Nephron (organoid): ENCODE results near the gene COLGALT1.
A peak's percentile ranks its signal among the peaks of the same experiment; 100 is the strongest.
"Not testable (repeated sequence)": the region's sequence is repeated elsewhere in the genome, so short reads cannot be mapped to it uniquely, and the experiment has no call there.

Experiments
- H3K27ac Mint-ChIP-seq, 3 experiments: 2 replicates each; pipeline ENCODE4 v1.8.0; 2020; ENCODE audit warnings: mixed read lengths in 3 of 3, mild to moderate bottlenecking in 2 of 3, moderate library complexity in 1 of 3
- H3K27me3 Mint-ChIP-seq: 2 replicates; pipeline ENCODE4 v1.8.0; 2021; ENCODE audit warnings: low read depth, mild to moderate bottlenecking, moderate library complexity, mixed read lengths
- H3K36me3 Mint-ChIP-seq: 2 replicates; pipeline ENCODE4 v1.8.0; 2020; ENCODE audit warnings: low read depth, mixed read lengths
- H3K4me1 Mint-ChIP-seq: 2 replicates; pipeline ENCODE4 v1.8.0; 2020; ENCODE audit warnings: mixed read lengths
- H3K4me3 Mint-ChIP-seq, 3 experiments: 2 replicates each; pipeline ENCODE4 v1.8.0; 2020; ENCODE audit warnings: mild to moderate bottlenecking in 3 of 3, mixed read lengths in 3 of 3, moderate library complexity in 2 of 3
- H3K9me3 Mint-ChIP-seq: 2 replicates; pipeline ENCODE4 v1.8.0; 2020; ENCODE audit warnings: mixed read lengths
- TF ChIP-seq, protein P1 (sequence below), 3 experiments: fragments of 200-600 bp; sonication (generic); IDR thresholded peaks; one replicate each; pipeline ENCODE4 v1.5.0; 2021; ENCODE audit warnings: antibody characterized with exemption in 3 of 3; ENCODE audit not compliant: unreplicated experiment in 3 of 3

Gene COLGALT1

DNA sequence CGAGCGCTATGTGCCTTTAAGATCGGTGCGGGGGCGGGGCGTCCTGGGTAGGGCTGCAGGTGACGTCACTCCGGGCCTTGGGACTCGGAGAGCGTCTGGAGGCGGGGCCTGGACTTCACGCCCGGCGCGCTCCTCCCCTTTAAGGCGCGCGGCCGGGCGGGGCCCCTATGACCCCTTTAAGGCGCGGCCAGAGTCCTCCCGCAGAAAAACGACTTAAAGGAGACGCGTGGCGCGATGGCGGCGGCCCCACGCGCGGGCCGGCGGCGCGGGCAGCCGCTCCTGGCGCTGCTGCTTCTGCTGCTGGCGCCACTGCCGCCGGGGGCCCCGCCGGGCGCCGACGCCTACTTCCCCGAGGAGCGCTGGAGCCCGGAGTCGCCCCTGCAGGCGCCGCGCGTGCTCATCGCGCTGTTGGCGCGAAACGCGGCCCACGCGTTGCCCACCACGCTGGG, at the start of gene COLGALT1:
Gene COLGALT1 (plus strand): TSS at position 170 of the 449 bp plus-strand sequence. CDS start 65 bp downstream, at position 235.
- Mint-ChIP-seq H3K36me3 (peaks cover 14% of the 10 kb centered on the region), H3K9me3 (peaks cover 2% of the 10 kb centered on the region), H3K27ac (peak within 1 kb of the TSS in 1 of 3 experiments; percentile 33), H3K4me3 (peak within 1 kb of the TSS; percentile 85 to 90 (median 86)), H3K4me1 (peaks cover 8% of the 10 kb centered on the region), H3K27me3 (peaks cover 5% of the 10 kb centered on the region)
- TF ChIP-seq, protein P1, sequence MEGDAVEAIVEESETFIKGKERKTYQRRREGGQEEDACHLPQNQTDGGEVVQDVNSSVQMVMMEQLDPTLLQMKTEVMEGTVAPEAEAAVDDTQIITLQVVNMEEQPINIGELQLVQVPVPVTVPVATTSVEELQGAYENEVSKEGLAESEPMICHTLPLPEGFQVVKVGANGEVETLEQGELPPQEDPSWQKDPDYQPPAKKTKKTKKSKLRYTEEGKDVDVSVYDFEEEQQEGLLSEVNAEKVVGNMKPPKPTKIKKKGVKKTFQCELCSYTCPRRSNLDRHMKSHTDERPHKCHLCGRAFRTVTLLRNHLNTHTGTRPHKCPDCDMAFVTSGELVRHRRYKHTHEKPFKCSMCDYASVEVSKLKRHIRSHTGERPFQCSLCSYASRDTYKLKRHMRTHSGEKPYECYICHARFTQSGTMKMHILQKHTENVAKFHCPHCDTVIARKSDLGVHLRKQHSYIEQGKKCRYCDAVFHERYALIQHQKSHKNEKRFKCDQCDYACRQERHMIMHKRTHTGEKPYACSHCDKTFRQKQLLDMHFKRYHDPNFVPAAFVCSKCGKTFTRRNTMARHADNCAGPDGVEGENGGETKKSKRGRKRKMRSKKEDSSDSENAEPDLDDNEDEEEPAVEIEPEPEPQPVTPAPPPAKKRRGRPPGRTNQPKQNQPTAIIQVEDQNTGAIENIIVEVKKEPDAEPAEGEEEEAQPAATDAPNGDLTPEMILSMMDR (IDR thresholded peaks at IDR 0.05; ENCODE audit: unreplicated experiment in 3 of 3) = no peak

DNA sequence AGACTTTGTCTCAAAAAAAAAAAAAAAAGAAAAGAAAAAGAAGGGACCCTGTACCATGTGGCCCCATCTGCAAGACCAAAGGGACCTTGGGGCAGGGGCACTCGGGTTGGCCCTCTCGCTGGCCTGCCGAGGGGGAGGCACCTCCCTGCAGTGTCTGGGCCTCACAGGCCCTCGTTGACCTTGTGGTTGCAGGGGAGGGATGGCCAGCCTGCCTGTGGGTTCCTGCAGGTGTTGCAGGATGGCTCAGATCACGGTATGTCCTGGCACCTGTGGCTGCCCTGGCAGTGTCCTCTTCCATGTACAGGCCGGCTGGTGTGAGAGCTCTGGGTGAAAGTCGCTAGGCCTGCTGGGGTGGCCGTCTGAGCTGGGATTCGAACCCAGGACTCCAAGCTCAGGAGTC, 48.7 kb upstream of the COLGALT1 start:
- Mint-ChIP-seq H3K36me3 (peaks cover 13% of the 10 kb centered on the region), H3K4me3 (no peak overlapping the region), H3K4me1 (peaks cover 15% of the 10 kb centered on the region), H3K9me3 (no peaks in the 10 kb centered on the region), H3K27me3 (no peaks in the 10 kb centered on the region), H3K27ac (no peak overlapping the region)
- TF ChIP-seq, protein P1 (IDR thresholded peaks at IDR 0.05; ENCODE audit: unreplicated experiment in 3 of 3) = no peak

DNA sequence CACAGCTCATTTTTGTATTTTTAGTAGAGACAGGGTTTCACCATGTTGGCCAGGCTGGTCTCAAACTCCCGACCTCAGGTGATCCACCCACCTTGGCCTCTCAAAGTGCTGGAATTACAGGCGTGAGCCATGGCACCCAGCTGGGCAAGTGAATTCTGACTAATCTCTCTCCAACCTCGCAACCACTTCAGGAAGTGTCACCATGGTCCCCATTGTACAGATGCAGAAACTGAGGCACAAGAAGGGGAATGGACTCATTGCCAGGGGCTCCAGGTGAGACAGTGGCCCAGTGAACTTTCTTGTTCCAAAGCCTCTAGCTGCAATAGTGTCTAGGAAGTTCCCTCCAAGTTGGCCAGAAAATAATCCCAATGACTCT, 46.9 kb upstream of the COLGALT1 start:
- Mint-ChIP-seq H3K4me1 (peaks cover 18% of the 10 kb centered on the region), H3K27ac (peak overlapping the region in 1 of 3 experiments; percentile 62)
- H3K27me3 Mint-ChIP-seq, H3K36me3 Mint-ChIP-seq, H3K4me3 Mint-ChIP-seq, H3K9me3 Mint-ChIP-seq: not testable (repeated sequence)

DNA sequence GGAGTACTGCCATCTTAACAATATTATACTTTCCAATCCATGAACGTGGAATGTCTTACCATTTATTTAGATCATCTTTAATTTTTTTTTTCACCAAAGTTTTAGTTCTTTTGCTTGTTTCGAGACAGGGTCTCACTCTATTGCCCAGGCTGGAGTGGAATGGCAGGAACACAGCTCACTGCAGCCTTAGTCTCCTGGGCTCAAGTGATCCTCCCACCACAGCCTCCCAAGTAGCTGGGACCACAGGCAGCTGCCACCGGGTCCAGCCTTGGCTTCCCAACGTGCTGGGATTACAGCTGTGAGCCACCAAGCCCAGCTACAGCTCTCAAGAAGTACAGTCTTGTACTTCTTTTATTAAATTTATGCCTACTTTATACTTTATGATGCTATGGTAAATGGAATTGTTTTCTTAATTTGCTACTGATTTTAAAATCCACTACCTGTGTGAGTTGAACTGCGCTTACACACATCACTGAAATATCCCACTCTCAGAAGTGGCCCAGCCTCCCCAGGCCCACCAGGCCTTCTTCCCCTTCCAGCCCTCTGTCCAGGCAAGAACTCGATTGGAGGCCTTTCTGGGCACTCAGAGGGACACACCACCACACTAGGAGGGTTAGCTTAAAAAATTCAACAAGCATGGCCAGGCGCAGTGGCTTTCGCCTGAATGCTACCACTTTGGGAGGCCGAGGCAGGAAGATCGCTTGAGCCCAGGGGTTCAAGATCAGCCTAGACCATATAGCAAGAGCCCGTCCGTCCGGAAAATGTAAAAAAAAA, 45.0 kb upstream of the COLGALT1 start:
- peak overlapping the region; percentile 94 to 96 (median 96) for H3K27ac Mint-ChIP-seq
- peaks cover 13% of the 10 kb centered on the region for H3K36me3 Mint-ChIP-seq
- peaks cover 18% of the 10 kb centered on the region for H3K4me1 Mint-ChIP-seq
- TF ChIP-seq, protein P1 (IDR thresholded peaks at IDR 0.05; ENCODE audit: unreplicated experiment in 3 of 3) = no peak
- no peaks in the 10 kb centered on the region for H3K27me3 Mint-ChIP-seq
- H3K4me3 Mint-ChIP-seq = peak overlapping the region; percentile 91 to 98 (median 96)
- H3K9me3 Mint-ChIP-seq = no peaks in the 10 kb centered on the region

DNA sequence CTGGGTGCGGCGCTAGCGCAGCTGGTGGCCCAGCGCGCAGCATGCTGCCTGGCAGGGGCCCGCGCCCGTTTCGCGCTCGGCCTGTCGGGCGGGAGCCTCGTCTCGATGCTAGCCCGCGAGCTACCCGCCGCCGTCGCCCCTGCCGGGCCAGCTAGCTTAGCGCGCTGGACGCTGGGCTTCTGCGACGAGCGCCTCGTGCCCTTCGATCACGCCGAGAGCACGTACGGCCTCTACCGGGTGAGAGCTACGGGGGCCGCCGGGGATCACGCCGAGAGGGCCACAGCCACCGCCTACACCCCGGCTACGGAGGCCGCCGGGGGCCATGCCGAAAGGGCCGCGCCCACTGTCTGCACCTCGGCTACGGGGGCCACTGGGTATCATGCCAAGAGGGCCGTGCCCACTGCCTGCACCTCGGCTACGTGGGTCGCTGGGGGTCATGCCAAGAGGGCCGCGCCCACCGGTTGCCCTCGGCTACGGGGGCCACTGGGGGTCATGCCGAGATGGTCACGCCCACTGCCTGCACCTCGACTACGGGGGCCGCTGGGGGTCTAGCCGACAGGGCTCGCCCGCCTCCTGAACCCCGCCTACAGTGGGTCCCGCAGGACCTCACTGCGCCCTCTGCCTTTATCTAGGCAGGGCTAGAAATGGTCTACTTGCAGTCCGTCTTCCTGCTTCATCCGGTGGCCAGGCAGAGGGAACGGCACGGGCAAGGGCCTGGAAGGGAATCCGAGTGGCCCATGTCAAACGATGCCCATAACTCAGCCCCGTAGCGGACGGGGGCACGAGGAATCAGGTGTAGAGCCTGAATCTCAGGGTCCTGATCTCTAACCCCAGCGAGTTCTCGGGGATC, 43.5 kb upstream of the COLGALT1 start:
- TF ChIP-seq, protein P1 (IDR thresholded peaks at IDR 0.05; ENCODE audit: unreplicated experiment in 3 of 3) = no peak
- peak overlapping the region; percentile 91 to 96 (median 94) for H3K27ac Mint-ChIP-seq
- peak overlapping the region; percentile 91 to 98 (median 93) for H3K4me3 Mint-ChIP-seq
- H3K9me3 Mint-ChIP-seq = peaks cover 3% of the 10 kb centered on the region
- H3K4me1 Mint-ChIP-seq = peaks cover 18% of the 10 kb centered on the region
- peaks cover 28% of the 10 kb centered on the region for H3K36me3 Mint-ChIP-seq
- H3K27me3 Mint-ChIP-seq = no peaks in the 10 kb centered on the region

DNA sequence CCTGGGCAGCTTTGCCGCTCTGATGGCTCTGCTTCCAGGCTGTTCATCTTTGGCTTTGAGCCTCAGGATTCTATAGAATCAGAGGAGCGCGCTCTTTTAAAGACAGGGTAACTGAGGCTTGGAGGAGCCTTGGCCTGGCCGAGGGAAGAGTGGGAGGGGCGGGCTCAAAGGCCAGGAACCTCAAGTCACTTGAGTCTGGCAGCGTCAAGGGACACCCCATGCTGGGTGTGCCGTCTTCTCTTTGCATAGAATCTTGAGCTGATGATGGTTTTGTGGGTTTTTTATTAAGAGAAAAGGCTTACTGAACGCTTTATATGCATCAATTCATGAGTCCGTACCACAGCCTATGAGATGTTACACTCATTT, 42.9 kb upstream of the COLGALT1 start:
- Mint-ChIP-seq H3K27ac (peak overlapping the region; percentile 38 to 96 (median 91)), H3K4me3 (peak overlapping the region; percentile 89 to 93 (median 91)), H3K4me1 (peaks cover 18% of the 10 kb centered on the region), H3K36me3 (peaks cover 34% of the 10 kb centered on the region), H3K27me3 (no peaks in the 10 kb centered on the region), H3K9me3 (peaks cover 5% of the 10 kb centered on the region)
- TF ChIP-seq, protein P1 (IDR thresholded peaks at IDR 0.05; ENCODE audit: unreplicated experiment in 3 of 3) = no peak
